GM12873 (cell line): Measurements from ENCODE around the gene SHMT2.

Experiments used
- CTCF ChIP-seq: IDR thresholded peaks from 2 replicates; pipeline ENCODE4 v1.5.1; 2012; ENCODE audit warnings: low read depth, mild to moderate bottlenecking, moderate library complexity, low read length, control low read depth; ENCODE audit not compliant: insufficient read depth; ENCODE audit errors: missing control alignments

Gene SHMT2

DNA sequence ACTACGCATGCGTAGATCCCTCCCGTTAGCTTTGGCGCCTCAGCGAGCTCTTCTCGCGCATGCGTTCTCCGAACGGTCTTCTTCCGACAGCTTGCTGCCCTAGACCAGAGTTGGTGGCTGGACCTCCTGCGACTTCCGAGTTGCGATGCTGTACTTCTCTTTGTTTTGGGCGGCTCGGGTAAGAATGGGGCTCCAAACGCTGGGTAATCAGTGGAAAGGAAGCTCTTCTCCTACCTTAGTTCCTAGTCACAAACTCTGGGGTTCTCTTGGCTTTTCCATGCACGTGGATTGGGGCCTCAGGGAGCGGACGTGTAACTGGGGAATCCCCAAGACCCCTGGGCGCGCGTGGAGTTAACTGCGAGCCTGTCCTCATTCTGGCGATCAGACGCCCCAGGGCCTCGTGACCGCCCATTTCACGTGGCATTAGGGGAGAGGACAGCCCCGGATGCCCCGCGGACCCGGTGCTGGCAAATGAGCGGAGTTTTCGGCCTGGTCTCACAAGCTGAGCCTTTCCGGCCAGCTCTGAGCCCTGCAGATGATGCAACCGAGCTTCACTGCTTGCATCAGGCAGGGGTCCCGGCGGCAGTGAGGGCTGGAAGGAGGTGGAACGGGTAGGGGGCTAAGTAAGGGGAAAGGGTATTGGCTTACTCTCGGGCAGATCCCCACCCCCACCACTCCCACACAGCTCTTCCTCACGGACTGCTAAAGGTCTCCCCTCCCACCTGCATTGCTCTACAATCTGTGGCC lies at the start of gene SHMT2:
Gene SHMT2, plus strand, starts transcription at position 78 of the 747 bp plus-strand sequence. Its CDS starts 68 bp downstream, at position 146.
- no peak for TF ChIP-seq CTCF

DNA sequence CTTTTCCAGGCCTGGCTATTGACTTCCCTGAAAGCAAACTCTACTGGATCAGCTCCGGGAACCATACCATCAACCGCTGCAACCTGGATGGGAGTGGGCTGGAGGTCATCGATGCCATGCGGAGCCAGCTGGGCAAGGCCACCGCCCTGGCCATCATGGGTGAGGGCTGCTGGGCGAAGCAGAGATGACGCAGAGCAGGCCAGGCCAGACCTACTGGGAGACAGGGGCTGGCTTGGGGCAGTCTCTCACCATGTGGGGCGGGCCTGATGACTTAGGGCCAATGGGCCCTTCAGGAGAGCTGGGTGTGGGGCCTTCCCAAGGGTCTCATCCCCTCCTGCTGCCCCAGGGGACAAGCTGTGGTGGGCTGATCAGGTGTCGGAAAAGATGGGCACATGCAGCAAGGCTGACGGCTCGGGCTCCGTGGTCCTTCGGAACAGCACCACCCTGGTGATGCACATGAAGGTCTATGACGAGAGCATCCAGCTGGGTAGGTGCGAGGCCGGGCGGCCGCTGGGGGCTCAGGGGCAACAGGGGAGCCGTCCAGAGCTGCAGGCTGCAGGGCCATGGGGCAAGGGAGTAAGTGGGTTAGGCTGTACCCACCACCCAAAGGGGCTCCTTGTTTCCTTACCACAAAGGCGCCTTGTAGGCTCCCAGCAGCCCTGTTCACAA lies 49.1 kb upstream of the SHMT2 start:
- no peak for TF ChIP-seq CTCF

DNA sequence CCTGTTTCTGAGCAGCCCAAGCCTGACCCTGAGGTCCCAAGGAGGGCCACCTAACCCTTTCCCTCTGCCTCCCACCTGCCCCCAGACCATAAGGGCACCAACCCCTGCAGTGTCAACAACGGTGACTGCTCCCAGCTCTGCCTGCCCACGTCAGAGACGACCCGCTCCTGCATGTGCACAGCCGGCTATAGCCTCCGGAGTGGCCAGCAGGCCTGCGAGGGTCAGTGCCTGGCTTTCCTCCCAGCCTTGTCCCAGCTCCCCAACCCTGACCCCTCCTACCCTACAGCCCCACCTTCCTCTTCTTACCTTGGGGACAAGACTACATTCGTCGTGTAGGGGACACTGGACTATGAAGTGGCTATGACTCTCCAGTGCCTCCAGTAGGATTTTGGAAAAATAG lies 48.4 kb upstream of the SHMT2 start:
- no peak for TF ChIP-seq CTCF

DNA sequence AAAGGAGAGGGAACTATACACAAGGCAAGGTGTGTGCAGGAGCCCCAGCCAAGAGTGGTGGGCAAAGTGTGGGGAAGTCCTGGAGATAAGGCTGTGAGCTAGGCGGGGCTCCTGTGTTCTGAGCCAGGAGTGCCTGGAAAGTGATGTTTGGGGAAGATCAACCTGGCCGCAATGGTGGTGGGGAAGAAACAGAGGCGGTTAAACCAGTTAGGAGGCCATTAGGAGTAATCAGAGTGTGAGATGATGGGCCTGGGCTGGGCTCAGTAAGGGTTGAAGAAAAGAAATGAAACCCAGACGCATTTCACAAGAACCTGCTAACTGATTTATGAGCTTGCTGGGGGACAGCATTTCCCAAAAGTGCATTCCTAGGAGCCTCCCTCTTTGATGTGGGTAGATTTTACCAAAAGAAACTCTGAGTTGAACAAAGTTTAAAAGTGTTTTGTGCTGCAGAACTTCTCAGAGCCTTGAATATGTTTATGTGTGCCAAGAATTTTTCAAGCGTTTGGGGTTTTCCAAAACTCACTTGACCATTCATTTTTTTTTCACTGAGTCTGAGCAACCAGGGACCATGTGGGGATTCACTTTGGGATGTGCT lies 47.9 kb upstream of the SHMT2 start:
- no peak for TF ChIP-seq CTCF

- TF ChIP-seq CTCF = peak; percentile 98
Observed at GRCh38 chr12:57182918-57183575, 46.5 kb upstream of the SHMT2 start.

GRCh38 chr12:57183939-57184725 lies 45.4 kb upstream of the SHMT2 start:
- no peak for TF ChIP-seq CTCF

DNA sequence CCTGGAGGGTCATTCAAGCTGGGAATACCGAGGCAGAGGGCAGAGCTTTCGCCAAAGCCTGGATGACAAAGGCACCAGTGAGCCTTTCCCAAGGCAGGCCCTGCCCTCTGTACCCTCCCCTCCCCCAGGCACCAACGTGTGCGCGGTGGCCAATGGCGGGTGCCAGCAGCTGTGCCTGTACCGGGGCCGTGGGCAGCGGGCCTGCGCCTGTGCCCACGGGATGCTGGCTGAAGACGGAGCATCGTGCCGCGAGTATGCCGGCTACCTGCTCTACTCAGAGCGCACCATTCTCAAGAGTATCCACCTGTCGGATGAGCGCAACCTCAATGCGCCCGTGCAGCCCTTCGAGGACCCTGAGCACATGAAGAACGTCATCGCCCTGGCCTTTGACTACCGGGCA lies 44.1 kb upstream of the SHMT2 start:
- no peak for TF ChIP-seq CTCF
